Endothelial cell of umbilical vein (primary cell): ENCODE data around the gene TNFSF13.

Experiments used
- EZH2 ChIP-seq: IDR thresholded peaks from 2 replicates; pipeline ENCODE4 v1.6.1; 2012; ENCODE audit warnings: borderline replicate concordance, low read depth, mild to moderate bottlenecking, moderate library complexity, low read length, inconsistent platforms; ENCODE audit not compliant: severe bottlenecking
- GATA2 ChIP-seq: IDR thresholded peaks from 2 replicates; pipeline ENCODE4 v1.7.0; 2011; ENCODE audit warnings: low read depth, mild to moderate bottlenecking, moderate library complexity, mixed read lengths, low read length; ENCODE audit not compliant: insufficient read length, insufficient read depth
- MYC ChIP-seq: IDR thresholded peaks from one replicate; pipeline ENCODE4 v1.6.1; 2011; ENCODE audit warnings: mild to moderate bottlenecking, low read depth, low read length
- POLR2A ChIP-seq: IDR thresholded peaks from 2 replicates; pipeline ENCODE4 v1.6.1; 2012; ENCODE audit warnings: low read depth, mild to moderate bottlenecking, control low read depth, low read length
- POLR2AphosphoS5 ChIP-seq: IDR thresholded peaks from 2 replicates; pipeline ENCODE4 v1.6.1; 2012; ENCODE audit warnings: low read depth, mild to moderate bottlenecking, control low read depth, low read length, moderate library complexity; ENCODE audit not compliant: insufficient read depth
- TF ChIP-seq, protein P1 (sequence below), 2 donors: IDR thresholded peaks; 1 replicate in 1 of 2; 2 replicates in 1 of 2; pipeline ENCODE4 v1.5.1; 2011; ENCODE audit warnings: low read length in 2 of 2, mild to moderate bottlenecking in 2 of 2, moderate library complexity in 2 of 2, control low read depth in 1 of 2, inconsistent platforms in 1 of 2, low read depth in 1 of 2; ENCODE audit not compliant: insufficient read depth in 1 of 2; ENCODE audit errors: extremely low read depth in 1 of 2
- TF ChIP-seq, protein P2 (sequence below): IDR thresholded peaks from 2 replicates; pipeline ENCODE4 v1.6.1; 2011; ENCODE audit not compliant: insufficient read depth, insufficient read length

DNA sequence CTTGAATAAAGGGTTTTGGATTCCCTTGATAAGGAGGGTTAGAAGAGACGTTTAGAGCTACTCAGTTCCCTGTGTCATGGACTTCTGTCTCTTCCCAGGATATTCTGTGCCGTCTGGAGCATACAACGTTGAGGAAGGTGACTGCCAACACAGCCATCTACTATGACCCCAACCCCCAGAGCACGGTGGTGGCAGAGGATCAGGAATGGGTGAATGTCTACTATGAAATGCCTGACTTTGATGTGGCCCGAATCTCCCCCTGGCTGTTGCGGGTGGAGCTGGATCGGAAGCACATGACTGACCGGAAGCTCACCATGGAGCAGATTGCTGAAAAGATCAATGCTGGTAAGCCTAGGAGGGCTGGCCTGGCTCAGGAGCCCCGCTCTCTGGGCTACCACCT lies 49.7 kb upstream of the TNFSF13 start:
- no peak for TF ChIP-seq POLR2A
- TF ChIP-seq, protein P1, sequence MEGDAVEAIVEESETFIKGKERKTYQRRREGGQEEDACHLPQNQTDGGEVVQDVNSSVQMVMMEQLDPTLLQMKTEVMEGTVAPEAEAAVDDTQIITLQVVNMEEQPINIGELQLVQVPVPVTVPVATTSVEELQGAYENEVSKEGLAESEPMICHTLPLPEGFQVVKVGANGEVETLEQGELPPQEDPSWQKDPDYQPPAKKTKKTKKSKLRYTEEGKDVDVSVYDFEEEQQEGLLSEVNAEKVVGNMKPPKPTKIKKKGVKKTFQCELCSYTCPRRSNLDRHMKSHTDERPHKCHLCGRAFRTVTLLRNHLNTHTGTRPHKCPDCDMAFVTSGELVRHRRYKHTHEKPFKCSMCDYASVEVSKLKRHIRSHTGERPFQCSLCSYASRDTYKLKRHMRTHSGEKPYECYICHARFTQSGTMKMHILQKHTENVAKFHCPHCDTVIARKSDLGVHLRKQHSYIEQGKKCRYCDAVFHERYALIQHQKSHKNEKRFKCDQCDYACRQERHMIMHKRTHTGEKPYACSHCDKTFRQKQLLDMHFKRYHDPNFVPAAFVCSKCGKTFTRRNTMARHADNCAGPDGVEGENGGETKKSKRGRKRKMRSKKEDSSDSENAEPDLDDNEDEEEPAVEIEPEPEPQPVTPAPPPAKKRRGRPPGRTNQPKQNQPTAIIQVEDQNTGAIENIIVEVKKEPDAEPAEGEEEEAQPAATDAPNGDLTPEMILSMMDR (IDR thresholded peaks at IDR 0.05; ENCODE audit: extremely low read depth in 1 of 2, insufficient read depth in 1 of 2, low read depth in 1 of 2, low read length in 2 of 2), result no peak
- no peak for TF ChIP-seq EZH2
- no peak for TF ChIP-seq POLR2AphosphoS5
- TF ChIP-seq, protein P2, sequence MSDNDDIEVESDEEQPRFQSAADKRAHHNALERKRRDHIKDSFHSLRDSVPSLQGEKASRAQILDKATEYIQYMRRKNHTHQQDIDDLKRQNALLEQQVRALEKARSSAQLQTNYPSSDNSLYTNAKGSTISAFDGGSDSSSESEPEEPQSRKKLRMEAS, result no peak
- TF ChIP-seq MYC, result no peak
- no peak for TF ChIP-seq GATA2
